Heart right ventricle (tissue), 16 donors: ENCODE results near the gene ABHD1. TPM values are rescaled to one million over a fixed set of nuclear protein-coding genes. Genes with fewer than 3 reads are reported as not detected.
"Not testable (repeated sequence)": the region's sequence is repeated elsewhere in the genome, so short reads cannot be mapped to it uniquely, and the experiment has no call there.

Experiments used
- ATAC-seq, 8 donors: fragments of 200-7000 bp; cut with Tn5 transposase; one replicate each; pipeline ENCODE4 v1.9.1; 2020; ENCODE audit warnings: mild to moderate bottlenecking in 8 of 8, moderate library complexity in 8 of 8, moderate number of reproducible peaks in 1 of 8
- DNase-seq, 2 donors: peaks; one replicate each; pipeline ENCODE4 v3.0.0-alpha.2; 2020
- H3K27ac ChIP-seq, 10 donors: fragments of 200-600 bp; sonication (generic) in 2 of 10; one replicate each; pipeline versions ENCODE4 v1.5.0 to v1.8.0; 2020 to 2022; ENCODE audit warnings: mild to moderate bottlenecking in 3 of 10
- H3K27me3 ChIP-seq, 7 donors: fragments of 200-600 bp; one replicate each; pipeline ENCODE4 v1.8.0; 2021 to 2022; ENCODE audit warnings: mild to moderate bottlenecking in 2 of 7
- H3K36me3 ChIP-seq, 9 donors: fragments of 200-600 bp; sonication (generic) in 1 of 9; one replicate each; pipeline versions ENCODE4 v1.5.0 to v1.8.0; 2020 to 2022; ENCODE audit warnings: mild to moderate bottlenecking in 2 of 9
- H3K4me1 ChIP-seq, 9 donors: fragments of 200-600 bp; sonication (generic) in 1 of 9; one replicate each; pipeline versions ENCODE4 v1.5.0 to v1.8.0; 2020 to 2022; ENCODE audit warnings: mild to moderate bottlenecking in 4 of 9
- H3K4me3 ChIP-seq, 10 donors: fragments of 200-600 bp; sonication (generic) in 2 of 10; one replicate each; pipeline versions ENCODE4 v1.5.0 to v1.8.0; 2020 to 2022; ENCODE audit warnings: mild to moderate bottlenecking in 7 of 10, moderate library complexity in 2 of 10
- H3K9me3 ChIP-seq, 11 donors: fragments of 200-600 bp in 10 of 11; sonication (generic) in 2 of 11; one replicate each; pipeline versions ENCODE4 v1.5.0 to v1.8.0; 2013 to 2022; ENCODE audit warnings: mild to moderate bottlenecking in 2 of 11, control low read depth in 1 of 11, moderate library complexity in 1 of 11
- WGBS, 2 donors: extraction: QIAGEN DNeasy Blood & Tissue Kit; methylation state at CpG; one replicate each; pipeline ENCODE4 v1.1.7; 2013; ENCODE audit warnings: inconsistent platforms in 1 of 2; 5-methylcytosine and 5-hydroxymethylcytosine counted together
- intact Hi-C, 10 donors: fragments of 100-400 bp; cut with DNase I; formaldehyde crosslinking; loops; one replicate each; pipeline versions ENCODE4 v1.11.1 to v1.14.2; 2022
- long read RNA-seq, 3 donors: library from polyadenylated mRNA; unstranded; transcript quantifications; one replicate each; pipeline ENCODE4 v2.0.0, GENCODE V29; 2020 to 2021
- polyA plus RNA-seq, 2 donors: library from polyadenylated mRNA; stranded (reverse); fragments of 200-250 nt; gene quantifications; one replicate each; pipeline ENCODE4 v1.2.3, GENCODE V29; 2013
- total RNA-seq, 10 donors: library from RNA; stranded (reverse); fragmentation: NEBNext Ultra II Directional in 3 of 10; extraction: Animal tissue kit (Norgen Biotek cat#: 25700) in 3 of 10; gene quantifications; one replicate each; pipeline versions ENCODE4 v1.2.1 to v1.2.4, GENCODE V29; 2021 to 2023
- TF ChIP-seq, protein P1 (sequence below), 9 donors: fragments of 200-600 bp; sonication (generic) in 2 of 9; IDR thresholded peaks; one replicate each; pipeline versions ENCODE4 v1.5.0 to v1.8.0; 2021 to 2022; ENCODE audit warnings: antibody characterized with exemption in 9 of 9, mild to moderate bottlenecking in 5 of 9, moderate library complexity in 1 of 9
- donor health status: Arrhythmogenic right ventricular cardiomyopathy.
- donor health status: ischemic (EF 13 %, LVEDD 7.1; RV severe dilation, severe dysfunction).
- donor health status: healthy with polysubstance abuse.
- donor health status: DM: no; HTN: yes; CAD: no.
- donor health status: DM: no; HTN: no; CAD: no.
- donor health status: ischemic (EF 25% LVEDD 6.9; RV normal size, moderate dysfunction).
- donor health status: ischemic (EF 25% LVEDD 5.7; RV mildly dilated, moderate dysfunction).
- donor health status: healthy.
- donor health status: DM: yes; HTN: yes; CAD: no.
- donor health status: Ischemic cardiomyopathy.
- donor health status: ischemic (EF 35%, LVEDD 5.7; RV mildly dilated, moderate dysfunction).
- donor health status: nonischemic (EF 11% LVEDD 7.7; RV severe dilation, severe dysfunction).
- donor health status: DM: yes; HTN: yes; CAD: no.
- donor health status: PGD.
- donor health status: ischemic (EF 29% LVEDD 5.4; RV normal size, mild dysfunction).
- donor health status: nonischemic (EF 23%, LVEDD 6.1; RV moderate dilation, normal function).

Gene ABHD1
- total RNA-seq, result 1 to 10 TPM in 9 of 10 donors, under 1 TPM in 1; 0.81 to 3.5 (median 2.5) TPM
- polyA plus RNA-seq, result 10 to 100 TPM in 1 of 2 donors, under 1 TPM in 1; 0.29 to 12.1 TPM
- long read RNA-seq, donor 1, result 0 reads
- long read RNA-seq, donor 2, partial matches to known transcripts, result 0 of 1 reads
- long read RNA-seq, donor 2, other reads (novel, unspliced or antisense), result 1 of 1 reads
- long read RNA-seq, donor 3, partial matches to known transcripts, result 0 of 2 reads
- long read RNA-seq, donor 3, other reads (novel, unspliced or antisense), result 1 of 2 reads

DNA sequence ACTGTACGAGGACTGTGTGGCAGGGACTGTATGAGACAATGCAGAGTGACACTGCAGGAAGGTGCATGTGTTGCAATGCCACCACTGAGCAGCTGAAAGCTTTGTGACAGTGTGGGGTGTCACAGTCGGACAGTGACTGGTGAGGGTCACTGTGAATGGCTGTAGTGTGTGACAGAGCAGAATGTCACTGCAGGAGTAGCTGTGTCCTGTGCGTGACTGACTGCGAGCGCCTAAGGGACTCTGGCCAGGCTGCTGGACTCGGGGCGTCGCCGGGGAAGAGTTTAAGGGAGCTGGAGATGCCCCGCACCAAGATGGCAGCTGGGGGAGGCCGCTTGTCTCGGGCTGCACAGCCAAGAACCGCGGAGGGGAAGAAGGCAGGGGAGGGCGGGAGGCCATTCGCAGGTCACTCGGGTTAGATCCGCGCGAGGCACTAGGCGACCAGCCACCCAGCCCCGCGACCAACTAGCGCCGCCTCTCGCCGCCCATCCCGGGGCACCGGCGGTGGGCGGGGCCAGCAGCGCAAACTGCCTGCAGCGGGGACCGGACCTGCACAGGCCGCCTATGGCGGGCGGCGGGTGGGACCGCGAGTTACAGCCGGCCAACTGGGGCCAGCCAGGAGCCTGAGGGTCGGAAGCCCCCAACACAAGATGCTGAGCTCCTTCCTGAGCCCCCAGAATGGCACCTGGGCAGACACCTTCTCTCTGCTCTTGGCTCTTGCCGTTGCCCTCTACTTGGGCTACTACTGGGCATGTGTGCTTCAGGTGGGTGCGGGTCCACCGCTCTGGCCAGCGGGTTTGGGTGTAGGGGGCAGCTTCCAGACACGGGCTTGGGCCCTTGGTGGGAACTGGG lies at the start of gene ABHD1:
ABHD1 (plus strand) TSS at position 514 of the 849 bp plus-strand sequence; CDS start at position 648, 134 bp downstream.
- no peaks in the 10 kb centered on the region for H3K9me3 ChIP-seq
- peak; percentile 67 to 82 for DNase-seq
- peaks cover under 1 to 25% (median 11%) of the 10 kb centered on the region in 9 donors for H3K4me1 ChIP-seq
- H3K27me3 ChIP-seq, result peaks cover under 1 to 16% (median 11%) of the 10 kb centered on the region in 7 donors
- intact Hi-C loops, result no loop called here
- ATAC-seq, result peak; percentile 79 to 93 (median 87)
- H3K27ac ChIP-seq, result peak within 1 kb of the TSS in 9 of 10 donors; percentile 42 to 81 (median 67)
- 7% methylated on average over 47 of the region's 47 CpGs for WGBS, 2 donors
- peak within 1 kb of the TSS; percentile 4 to 85 (median 68) for H3K4me3 ChIP-seq
- no peaks in the 10 kb centered on the region for H3K36me3 ChIP-seq
- TF ChIP-seq, protein P1, sequence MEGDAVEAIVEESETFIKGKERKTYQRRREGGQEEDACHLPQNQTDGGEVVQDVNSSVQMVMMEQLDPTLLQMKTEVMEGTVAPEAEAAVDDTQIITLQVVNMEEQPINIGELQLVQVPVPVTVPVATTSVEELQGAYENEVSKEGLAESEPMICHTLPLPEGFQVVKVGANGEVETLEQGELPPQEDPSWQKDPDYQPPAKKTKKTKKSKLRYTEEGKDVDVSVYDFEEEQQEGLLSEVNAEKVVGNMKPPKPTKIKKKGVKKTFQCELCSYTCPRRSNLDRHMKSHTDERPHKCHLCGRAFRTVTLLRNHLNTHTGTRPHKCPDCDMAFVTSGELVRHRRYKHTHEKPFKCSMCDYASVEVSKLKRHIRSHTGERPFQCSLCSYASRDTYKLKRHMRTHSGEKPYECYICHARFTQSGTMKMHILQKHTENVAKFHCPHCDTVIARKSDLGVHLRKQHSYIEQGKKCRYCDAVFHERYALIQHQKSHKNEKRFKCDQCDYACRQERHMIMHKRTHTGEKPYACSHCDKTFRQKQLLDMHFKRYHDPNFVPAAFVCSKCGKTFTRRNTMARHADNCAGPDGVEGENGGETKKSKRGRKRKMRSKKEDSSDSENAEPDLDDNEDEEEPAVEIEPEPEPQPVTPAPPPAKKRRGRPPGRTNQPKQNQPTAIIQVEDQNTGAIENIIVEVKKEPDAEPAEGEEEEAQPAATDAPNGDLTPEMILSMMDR (IDR thresholded peaks at IDR 0.05), result peak in 3 of 9 donors; percentile 9 to 34 (median 24)

DNA sequence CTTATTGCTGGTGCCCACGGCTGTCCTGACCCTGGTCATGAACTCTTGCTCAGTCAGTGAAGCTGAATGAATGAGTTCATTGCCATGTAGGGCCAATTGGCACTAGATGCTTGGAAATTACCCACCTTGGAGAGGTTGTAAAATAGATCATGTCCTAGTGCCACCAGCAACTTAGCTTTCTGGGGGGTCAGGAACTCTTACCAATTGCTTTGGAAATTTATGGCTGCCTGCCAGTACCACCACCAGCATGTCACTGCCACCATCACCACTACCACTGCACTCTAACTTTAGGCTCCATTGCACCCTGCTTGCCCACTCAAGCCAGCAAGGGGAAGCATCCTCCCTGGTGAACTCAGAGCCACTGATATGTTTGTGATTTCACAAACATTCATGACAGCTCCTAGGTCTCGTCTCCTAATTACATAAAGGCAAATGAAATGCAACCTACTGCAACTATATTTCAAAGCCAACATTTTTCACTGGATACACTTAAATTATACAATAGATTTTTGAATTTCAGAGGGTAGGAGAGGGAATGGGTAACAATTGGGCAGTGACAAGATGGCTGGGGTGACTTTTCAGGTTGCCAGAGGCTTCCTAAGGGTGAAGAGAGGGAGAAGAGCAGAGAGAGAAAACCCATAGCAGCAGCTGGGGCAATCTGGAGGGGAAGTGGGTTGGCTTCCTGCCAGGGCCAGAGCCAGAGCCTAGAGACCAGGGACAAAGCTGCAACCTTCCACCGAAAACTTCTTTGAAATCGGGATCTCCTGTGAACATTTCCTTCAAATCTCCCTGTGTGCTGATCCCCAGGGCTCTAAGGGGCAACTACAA lies 48.7 kb upstream of the ABHD1 start:
- intact Hi-C loops, result no loop called here
- peaks cover 0 to 5% (median 0%) of the 10 kb centered on the region in 9 donors for H3K36me3 ChIP-seq
- peaks cover 7 to 72% (median 61%) of the 10 kb centered on the region in 9 donors for H3K4me1 ChIP-seq
- H3K27me3 ChIP-seq, result no peaks in the 10 kb centered on the region
- H3K4me3 ChIP-seq, result no peak overlapping the region
- DNase-seq (peak; percentile 48 to 69), ATAC-seq (no peak)
- 53 to 66% methylated on average over 4 of the region's 4 CpGs for WGBS, 2 donors
- TF ChIP-seq, protein P1 (IDR thresholded peaks at IDR 0.05), result no peak
- no peaks in the 10 kb centered on the region for H3K9me3 ChIP-seq
- peak overlapping the region in 9 of 10 donors; percentile 43 to 98 (median 97) for H3K27ac ChIP-seq

- H3K27ac ChIP-seq, result peak overlapping the region in 8 of 10 donors; percentile 9 to 98 (median 97)
- H3K27me3 ChIP-seq, H3K36me3 ChIP-seq, H3K4me3 ChIP-seq, intact Hi-C loops, DNase-seq, H3K9me3 ChIP-seq, ATAC-seq: not testable (repeated sequence)
- peaks cover 3 to 72% (median 61%) of the 10 kb centered on the region in 9 donors for H3K4me1 ChIP-seq
- WGBS, 2 donors, result 78 to 81% methylated on average over 6 of the region's 6 CpGs
Measured at GRCh38 chr2:27075566-27075871, 48.1 kb upstream of the ABHD1 start.

- Histone ChIP-seq H3K36me3 (no peaks in the 10 kb centered on the region), H3K27ac (peak overlapping the region in 5 of 10 donors; percentile 9 to 97 (median 88)), H3K27me3 (no peaks in the 10 kb centered on the region), H3K4me1 (peaks cover 4 to 75% (median 60%) of the 10 kb centered on the region in 9 donors), H3K9me3 (no peaks in the 10 kb centered on the region), H3K4me3 (no peak overlapping the region)
- DNase-seq (no peak), ATAC-seq (no peak)
- TF ChIP-seq, protein P1 (IDR thresholded peaks at IDR 0.05), result no peak
- 84 to 85% methylated on average over 4 of the region's 4 CpGs for WGBS, 2 donors
- intact Hi-C loops, result no loop called here
Measured at GRCh38 chr2:27076323-27076722, 47.3 kb upstream of the ABHD1 start.
